ENCODE measurements around the gene SPON1. TPM values are rescaled to one million over a fixed set of nuclear protein-coding genes. Genes with fewer than 3 reads are reported as not detected.
A peak's percentile ranks its signal among the peaks of the same experiment; 100 is the strongest.
"Not testable (repeated sequence)": the region's sequence is repeated elsewhere in the genome, so short reads cannot be mapped to it uniquely, and the experiment has no call there.

The SPON1 gene
- total RNA-seq, 1 donor from 2014 or later, result 2.9 TPM

- DNase-seq (ENCODE audit: low read depth), result no peak
These were observed 279.7 kb downstream of the SPON1 start for GRCh38 chr11:14242187-14242586.

- DNase-seq (ENCODE audit: low read depth), result no peak
These were observed 280.2 kb downstream of the SPON1 start for GRCh38 chr11:14242733-14243132.

GRCh38 chr11:14244926-14245325 is 282.4 kb downstream of the SPON1 start:
- DNase-seq (ENCODE audit: low read depth), result no peak

GRCh38 chr11:14245444-14245843 is 282.9 kb downstream of the SPON1 start:
- no peak for DNase-seq (ENCODE audit: low read depth)

GRCh38 chr11:14248580-14248981 is 286.1 kb downstream of the SPON1 start:
- DNase-seq (ENCODE audit: low read depth), result no peak

- DNase-seq (ENCODE audit: low read depth), result peak; percentile 50
These were observed 286.8 kb downstream of the SPON1 start for GRCh38 chr11:14249121-14249963.

- DNase-seq (ENCODE audit: low read depth), result no peak
These were observed 289.2 kb downstream of the SPON1 start for GRCh38 chr11:14251754-14252153.

- not testable (repeated sequence) for DNase-seq (ENCODE audit: low read depth)
These were observed 290.0 kb downstream of the SPON1 start for GRCh38 chr11:14252501-14252900.

- DNase-seq (ENCODE audit: low read depth), result no peak
These were observed 290.9 kb downstream of the SPON1 start for GRCh38 chr11:14253421-14253820.

- DNase-seq (ENCODE audit: low read depth), result no peak
These were observed 291.3 kb downstream of the SPON1 start for GRCh38 chr11:14253840-14254239.

- DNase-seq (ENCODE audit: low read depth), result no peak
These were observed 292.2 kb downstream of the SPON1 start for GRCh38 chr11:14254533-14255237.

GRCh38 chr11:14255238-14255534 is 292.7 kb downstream of the SPON1 start:
- no peak for DNase-seq (ENCODE audit: low read depth)

GRCh38 chr11:14258221-14258935 is 295.9 kb downstream of the SPON1 start:
- DNase-seq (ENCODE audit: low read depth), result peak; percentile 91

- no peak for DNase-seq (ENCODE audit: low read depth)
These were observed 296.8 kb downstream of the SPON1 start for GRCh38 chr11:14259186-14259784.

GRCh38 chr11:14259878-14260277 is 297.4 kb downstream of the SPON1 start:
- DNase-seq (ENCODE audit: low read depth), result no peak

GRCh38 chr11:14261066-14261465 is 298.5 kb downstream of the SPON1 start:
- DNase-seq (ENCODE audit: low read depth), result no peak

GRCh38 chr11:14262271-14262846 is 299.8 kb downstream of the SPON1 start:
- DNase-seq (ENCODE audit: low read depth), result no peak

GRCh38 chr11:14264966-14265365 is 302.4 kb downstream of the SPON1 start:
- no peak for DNase-seq (ENCODE audit: low read depth)

GRCh38 chr11:14266622-14267021 is 304.1 kb downstream of the SPON1 start:
- DNase-seq (ENCODE audit: low read depth), result no peak

GRCh38 chr11:14267861-14268635 is 305.5 kb downstream of the SPON1 start:
- no peak for DNase-seq (ENCODE audit: low read depth)

Data from renal cortical epithelial cell (primary cell).